Skin of body (tissue), 2 donors: ENCODE measurements around the gene AKAP6. TPM values are rescaled to one million over a fixed set of nuclear protein-coding genes. Genes with fewer than 3 reads are reported as not detected.

Experiments
- DNase-seq: peaks from one replicate; lab custom pipeline; 2025; lab: John Stamatoyannopoulos, UW
- total RNA-seq: library from RNA; depleted of rRNA; stranded (reverse); fragments of >200 nt; gene quantifications from one replicate; pipeline ENCODE4 v1.2.3, GENCODE V29; 2014

Gene AKAP6
- total RNA-seq, 1 donor from 2014 or later: 21.8 TPM

GRCh38 chr14:32332415-32333316 is 3.6 kb downstream of the AKAP6 start:
- no peak for DNase-seq

DNA sequence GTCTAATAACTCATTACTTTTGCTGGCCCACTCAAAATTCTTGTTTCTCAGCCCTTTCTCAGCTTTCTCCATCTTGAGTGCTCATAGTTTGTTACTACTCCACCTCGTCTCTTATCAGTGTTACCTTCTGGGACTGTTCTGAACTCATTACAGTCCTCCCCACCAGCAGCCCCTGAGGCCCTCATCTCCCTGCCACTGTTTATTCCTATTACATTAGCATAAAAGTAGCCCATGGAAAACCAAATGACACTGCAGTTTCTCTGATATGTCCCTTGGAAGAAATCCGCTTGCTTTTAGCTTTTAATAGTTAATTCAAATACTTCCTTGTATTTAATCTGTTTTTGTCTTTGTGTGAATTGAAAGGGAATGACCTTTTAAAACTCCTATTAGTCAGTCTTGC is 7.6 kb downstream of the AKAP6 start:
- no peak for DNase-seq

GRCh38 chr14:32337759-32338158 is 8.7 kb downstream of the AKAP6 start:
- no peak for DNase-seq

DNA sequence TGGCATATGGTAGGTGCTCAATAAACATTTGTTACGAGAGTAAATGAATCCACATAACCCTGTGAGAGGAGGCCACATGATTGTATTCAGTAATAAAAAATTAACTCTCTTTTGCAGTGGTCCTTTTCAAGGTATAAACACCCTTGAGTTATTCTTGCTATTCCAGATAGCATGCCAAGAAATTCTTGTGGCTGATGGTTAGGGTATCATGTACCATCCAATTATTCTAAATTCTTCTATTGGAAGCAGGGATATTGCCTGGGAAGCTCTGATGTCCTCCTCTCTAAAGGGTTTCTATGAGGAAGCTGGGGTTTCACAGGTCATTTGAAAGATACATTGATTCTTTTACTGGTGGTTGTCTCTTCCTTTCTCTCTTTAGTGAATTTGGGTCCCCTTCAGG is 10.1 kb downstream of the AKAP6 start:
- DNase-seq: no peak

DNA sequence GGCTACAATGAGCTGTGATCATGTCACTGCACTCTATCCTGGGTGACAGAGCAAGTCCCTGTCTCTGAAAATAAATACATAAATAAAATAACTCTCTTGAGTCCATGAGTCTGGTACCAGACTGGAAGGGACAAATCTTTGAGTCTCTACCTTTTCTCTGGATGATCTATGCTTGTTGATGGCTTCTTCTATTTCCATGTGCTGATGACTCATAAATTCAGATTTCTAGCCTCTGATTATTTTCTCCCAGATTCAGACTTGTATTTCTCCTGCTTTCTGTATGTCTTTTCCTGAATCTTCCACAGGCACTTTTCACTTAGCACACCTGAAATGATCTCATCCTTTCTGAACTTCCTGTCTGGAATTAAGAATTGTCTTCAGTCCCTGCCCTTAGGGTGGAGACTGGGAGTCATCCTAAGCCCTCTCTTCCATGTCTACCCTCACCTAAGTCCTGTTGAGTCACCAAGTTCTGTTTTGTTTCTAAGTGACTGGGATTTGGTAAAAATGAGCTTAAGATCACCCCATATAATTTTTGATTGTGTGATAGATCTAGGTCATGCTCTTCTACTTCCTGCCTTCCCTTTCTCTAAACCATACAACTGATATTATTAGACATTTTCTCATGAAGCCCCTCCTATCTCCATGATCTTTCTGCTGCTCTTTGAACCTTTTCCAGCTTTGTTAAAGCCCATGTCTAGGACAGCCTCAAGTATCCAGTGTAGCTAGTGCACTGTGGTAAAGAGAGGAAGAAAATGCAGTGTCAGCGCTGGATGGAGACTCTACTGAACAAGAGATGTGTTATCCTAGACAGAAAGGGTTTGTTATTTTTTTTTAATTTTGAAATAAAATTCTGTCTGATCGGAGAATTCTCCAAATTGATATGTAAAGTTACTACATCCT is 13.1 kb downstream of the AKAP6 start:
- DNase-seq: no peak

DNA sequence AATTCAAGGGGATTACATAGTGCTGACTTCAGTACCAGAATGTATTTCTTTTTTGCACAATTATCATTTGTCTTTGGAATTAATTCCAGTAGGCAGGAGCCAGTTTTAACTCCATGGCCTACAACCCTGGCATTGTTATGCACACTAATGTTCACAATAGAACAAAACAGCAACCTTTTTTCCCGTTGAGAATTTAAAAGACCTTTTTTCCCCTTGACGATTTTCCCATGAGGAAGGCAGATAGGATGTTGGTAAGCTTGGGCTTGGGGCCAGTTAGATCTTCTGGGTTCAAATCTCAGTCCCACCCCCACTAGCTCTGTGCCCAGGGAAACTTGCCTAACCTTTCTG is 13.7 kb downstream of the AKAP6 start:
- DNase-seq: no peak

GRCh38 chr14:32343926-32344430 is 14.9 kb downstream of the AKAP6 start:
- DNase-seq: no peak

- no peak for DNase-seq
These were observed 16.3 kb downstream of the AKAP6 start for GRCh38 chr14:32345311-32345791.

- no peak for DNase-seq
These were observed 20.2 kb downstream of the AKAP6 start for GRCh38 chr14:32349322-32349721.

- DNase-seq: no peak
These were observed 20.9 kb downstream of the AKAP6 start for GRCh38 chr14:32350020-32350419.

DNA sequence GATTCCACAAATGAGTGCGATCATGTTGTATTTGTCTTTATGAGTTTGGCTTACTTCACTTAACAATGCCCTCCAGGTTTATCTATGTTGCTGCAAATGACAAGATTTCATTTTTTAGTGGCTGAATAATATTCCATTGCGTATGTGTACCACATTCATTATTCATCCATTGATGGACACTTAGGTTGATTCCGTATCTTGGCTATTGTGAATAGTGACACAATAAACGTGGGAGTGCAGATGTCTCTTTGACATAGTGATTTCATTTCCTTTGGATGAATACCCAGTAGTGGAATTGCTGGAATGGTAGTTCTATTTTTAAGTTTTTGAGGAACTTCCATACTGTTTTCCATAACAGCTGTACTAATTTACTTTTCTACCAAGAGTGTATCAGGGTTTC is 23.5 kb downstream of the AKAP6 start:
- DNase-seq: no peak

DNA sequence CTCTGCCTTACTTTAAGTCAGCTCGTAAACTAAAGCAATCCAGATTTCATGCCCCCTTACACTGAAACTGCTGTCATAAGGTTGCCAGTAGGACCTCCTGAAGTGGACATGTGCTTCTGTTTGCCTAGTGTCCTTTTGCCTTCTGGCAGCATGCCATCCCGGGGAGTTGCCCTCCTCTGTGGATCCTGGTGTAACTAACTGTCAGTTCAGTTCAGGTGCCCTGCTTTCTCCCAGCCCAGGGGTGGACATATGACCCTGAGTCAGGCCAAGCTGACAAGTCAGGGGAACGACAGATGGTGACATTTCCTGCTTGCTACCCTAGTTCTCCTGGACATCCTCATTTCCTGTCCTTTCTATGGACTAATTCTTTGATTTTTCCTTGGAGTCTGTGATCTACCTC is 25.6 kb downstream of the AKAP6 start:
- no peak for DNase-seq

- DNase-seq: no peak
These were observed 29.7 kb downstream of the AKAP6 start for GRCh38 chr14:32358781-32359180.

DNA sequence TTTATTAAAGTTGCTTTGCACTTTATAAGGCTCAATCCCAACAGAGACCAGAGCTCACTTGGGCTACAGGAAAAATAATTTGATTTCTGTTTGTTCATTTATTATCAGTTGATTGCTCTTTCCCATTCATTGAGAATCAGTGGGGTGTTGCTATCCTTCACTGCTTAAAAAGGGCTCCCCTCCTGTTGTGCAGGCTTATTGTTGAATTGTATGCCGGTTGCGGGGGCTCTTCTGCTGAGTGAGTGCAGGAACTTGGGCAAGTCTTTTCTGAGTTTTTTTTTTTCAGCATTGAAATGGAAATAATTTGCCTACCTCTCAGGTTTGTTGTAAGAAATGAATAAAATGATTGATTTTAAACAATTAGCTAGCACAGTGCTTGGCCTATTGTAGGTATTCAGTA is 32.6 kb downstream of the AKAP6 start:
- no peak for DNase-seq

DNA sequence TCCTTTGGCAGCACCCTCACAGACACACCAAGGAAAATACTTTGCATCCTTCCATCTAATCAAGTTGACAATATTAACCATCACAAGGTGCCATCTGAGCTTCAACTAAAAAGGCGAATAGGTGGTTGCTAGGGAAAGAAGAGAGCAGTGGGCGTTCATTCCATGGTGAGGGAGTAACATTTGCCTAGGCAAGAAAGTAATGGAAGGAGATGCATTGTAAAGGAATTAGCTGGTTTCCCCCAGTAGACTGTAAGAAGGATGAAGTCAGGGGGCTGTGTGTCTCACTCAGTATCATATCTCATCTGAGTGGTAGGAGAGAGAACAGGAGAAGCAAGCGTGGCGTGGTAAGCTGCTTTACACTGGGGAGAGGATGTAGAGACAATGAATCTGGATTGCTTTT is 34.7 kb downstream of the AKAP6 start:
- DNase-seq: no peak

GRCh38 chr14:32364941-32365340 is 35.8 kb downstream of the AKAP6 start:
- DNase-seq: no peak

DNA sequence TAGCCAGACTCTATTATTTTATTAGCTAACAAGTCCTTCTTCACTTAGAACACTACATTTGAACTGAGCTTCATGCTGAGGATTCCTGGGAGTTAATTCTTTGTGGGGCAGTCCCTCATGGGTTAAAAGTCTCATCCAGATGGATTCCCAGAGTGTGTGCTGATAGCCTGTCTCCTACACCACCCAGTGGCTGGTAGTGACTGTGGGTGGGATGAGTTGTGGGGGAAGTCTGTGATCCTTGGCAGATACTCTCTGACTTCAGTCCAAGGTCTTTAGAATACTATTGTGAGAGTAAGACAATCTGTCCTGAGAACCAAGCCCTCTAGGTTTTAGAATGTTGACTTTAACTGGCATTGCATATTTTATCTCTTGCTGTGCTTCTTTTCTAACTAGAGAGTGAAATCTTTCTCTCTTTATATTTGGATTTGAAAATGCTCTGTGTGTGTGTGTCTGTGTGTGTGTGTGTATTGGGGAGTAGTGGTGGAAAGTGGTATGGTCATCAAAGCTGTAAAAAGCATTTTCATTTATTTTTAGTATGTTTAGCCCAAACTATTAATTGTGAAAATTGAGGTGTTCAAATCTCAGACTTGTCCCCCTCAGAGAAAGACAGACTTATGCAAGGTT is 37.3 kb downstream of the AKAP6 start:
- no peak for DNase-seq

- peak; percentile 15 for DNase-seq
These were observed 37.9 kb downstream of the AKAP6 start for GRCh38 chr14:32366986-32367385.

DNA sequence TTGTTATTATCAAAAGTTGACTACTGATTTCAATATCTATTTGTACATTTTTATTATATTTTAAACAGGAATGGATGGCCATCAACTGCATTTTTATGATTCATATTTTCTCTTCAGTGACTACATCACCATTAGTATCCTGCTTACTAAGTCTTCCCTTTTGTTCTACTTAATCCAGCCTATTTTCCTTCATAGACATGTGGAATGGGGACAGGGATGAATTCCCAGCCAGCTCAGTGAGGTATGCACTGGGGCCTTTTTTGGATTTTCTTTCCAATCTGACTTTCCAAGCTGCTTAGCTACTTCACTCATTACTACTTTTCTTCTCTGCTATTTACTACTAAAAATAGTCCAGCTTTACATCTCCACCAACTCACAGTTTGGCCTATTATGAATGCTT is 38.4 kb downstream of the AKAP6 start:
- DNase-seq: no peak

DNA sequence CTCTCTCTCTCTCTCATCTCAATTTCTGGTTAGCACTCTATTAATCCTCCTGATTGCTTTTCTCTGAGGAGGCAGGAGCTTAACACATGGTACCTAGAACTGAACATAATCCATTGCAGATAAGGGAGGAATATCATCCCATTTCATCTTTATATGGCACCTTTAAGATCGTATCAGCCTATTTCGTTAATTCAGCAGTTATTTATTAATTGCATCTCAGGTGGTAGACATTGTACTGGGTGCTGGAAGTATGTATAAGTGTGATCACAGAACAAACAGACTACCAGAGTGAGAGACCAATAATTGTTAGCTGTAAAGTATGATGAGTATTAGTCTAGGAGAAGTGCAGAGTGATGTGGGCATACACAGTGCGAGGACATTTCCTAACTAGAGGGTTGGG is 39.0 kb downstream of the AKAP6 start:
- no peak for DNase-seq

DNA sequence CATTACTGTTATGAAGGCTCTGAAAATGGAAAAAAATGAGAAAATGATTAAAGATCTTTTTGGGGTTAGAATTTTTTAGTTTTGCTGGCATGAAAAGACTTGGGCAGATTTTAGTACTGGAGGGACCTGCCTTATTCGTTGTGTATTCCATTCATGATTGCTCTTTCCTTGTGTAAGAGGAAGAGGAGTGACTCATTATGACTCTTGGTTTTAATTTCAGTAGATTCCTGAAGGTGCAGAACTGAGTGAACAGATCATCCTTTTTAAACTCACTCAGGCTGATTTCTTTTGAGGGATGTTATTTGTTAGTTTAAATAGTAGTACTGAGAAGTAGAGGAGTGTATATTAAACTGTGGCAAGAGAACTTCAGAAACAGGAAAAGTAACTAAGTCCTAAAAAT is 41.6 kb downstream of the AKAP6 start:
- DNase-seq: no peak

DNA sequence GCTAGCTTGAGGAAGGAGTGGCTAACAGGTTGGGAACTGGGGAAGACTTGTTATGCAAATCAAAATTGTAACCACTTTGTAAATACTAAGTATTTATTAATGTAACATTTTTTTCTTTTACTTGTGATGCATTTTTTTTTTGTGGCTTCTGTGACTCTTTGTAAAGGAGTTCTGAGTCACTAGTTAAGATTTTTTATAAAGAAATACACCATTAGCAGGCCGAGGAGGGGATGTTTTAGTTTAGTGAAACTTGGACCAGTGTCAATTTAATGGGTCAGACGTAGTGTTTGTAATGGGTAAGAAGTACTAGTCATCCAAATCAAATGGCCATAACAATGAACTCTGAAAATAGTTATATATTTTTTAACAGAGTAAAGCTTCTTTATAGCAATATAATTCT is 43.1 kb downstream of the AKAP6 start:
- no peak for DNase-seq
